ENCODE measurements around the gene PKD2L1.
"Not testable (repeated sequence)": the region's sequence is repeated elsewhere in the genome, so short reads cannot be mapped to it uniquely, and the experiment has no call there.

The PKD2L1 gene

DNA sequence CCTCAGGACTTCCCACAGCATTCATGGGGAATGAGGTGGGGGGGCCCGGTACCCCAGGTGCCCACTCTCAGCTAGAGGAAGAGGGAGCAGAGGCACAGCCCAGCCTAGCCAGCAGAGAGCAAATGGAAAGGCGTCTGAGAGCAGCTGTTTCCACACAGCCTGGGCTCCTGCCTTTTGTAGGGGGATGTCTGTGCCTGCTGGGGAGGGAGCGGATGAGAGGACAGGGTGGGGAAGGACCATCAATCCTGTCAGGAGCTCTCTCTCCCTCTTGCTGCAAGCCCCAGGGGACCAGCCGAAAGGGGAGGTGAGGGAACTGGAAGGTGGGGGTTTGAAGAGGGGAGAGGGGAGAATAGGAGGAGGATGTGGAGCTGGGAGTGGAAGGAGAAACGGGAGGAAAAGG lies at the start of gene PKD2L1:
TSS of gene PKD2L1 (minus strand) at position 150 of the 400 bp plus-strand sequence. CDS start at position 25, 125 bp downstream.
- DNase-seq: no peak

DNA sequence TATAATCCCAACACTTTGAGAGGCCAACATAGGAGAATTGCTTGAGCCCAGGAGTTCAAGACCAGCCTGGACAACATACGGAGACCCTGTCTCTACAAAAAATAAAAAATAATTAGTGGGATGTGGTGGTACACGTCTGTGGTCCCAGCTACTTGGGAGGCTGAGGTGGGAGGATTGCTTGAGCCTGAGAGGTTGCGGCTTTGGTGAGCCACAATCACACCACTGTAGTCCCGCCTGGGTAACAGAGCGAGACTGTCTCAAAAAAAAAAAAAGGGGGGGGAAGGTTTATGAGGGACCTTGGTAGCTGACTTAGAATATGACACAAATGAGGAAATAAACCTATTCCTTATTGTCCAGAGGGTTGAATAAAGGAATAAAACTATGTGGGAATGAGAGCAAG lies 47.8 kb upstream of the PKD2L1 start:
- DNase-seq: no peak

DNA sequence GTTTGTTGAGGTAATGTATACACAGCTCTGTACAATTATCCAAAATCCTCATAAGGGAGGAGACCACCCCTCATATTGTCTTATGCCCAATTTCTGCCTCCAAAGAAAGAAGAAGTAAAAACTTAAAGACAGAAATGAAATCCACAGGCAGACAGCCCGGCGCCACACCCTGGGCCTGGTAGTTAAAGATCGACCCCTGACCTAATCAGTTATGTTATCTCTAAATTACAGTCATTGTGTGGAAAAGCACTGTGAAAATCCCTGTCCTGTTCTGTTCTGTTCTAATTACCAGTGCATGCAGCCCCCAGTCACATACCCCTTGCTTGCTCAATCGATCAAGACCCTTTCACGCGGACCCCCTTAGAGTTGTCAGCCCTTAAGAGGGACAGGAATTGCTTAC lies 46.6 kb upstream of the PKD2L1 start:
- not testable (repeated sequence) for DNase-seq

DNA sequence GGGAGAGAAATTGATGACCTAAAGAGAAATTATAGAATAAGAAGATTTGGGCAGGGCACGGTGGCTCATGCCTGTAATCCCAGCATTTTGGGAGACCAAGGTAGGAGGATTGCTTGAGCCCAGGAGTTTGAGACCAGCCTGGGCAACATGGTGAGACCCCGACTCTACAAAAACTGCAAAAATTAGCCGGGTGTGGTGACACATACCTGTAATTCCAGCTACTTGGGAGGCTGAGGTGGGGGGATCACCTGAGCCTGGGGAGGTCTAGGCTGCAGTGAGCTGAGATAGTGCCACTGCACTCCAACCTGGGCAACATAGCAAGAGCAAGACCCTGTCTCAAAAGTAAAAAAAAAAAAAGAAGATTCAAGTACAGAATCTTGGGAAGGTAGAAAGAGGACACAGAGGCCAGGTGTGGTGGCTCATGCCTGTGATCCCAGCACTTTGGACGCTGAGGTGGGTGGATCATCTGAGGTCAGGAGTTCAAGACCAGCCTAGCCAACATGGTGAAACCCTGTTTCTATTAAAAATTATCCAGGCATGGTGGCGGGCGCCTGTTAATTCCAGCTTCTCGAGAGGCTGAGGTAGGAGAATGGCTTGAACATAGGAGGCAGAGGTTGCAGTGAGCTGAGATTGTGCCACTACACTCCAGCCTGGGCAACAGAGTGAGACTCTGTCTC lies 44.8 kb upstream of the PKD2L1 start:
- DNase-seq: not testable (repeated sequence)

DNA sequence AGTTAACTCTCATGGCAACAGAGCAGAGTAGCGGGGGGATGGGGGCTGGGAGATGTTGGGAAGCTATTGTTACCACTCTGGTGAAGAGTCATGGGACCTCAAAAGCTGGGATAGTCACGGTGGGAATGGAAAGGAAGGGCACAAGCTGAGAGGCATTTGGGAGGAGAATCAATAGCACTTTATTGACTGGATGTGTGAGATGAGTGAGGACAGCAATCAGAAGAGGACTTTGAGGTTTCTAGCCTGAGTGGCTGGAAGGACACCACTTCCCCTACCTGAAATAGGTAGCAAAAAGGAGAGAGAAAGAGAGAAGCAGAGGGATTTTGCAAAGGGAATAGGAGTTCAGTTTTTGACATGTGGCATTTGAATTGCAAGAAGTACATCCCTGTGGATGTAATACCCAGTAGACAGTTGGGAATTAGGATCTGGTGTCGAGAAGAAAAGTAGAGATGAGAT lies 44.2 kb upstream of the PKD2L1 start:
- peak; percentile 74 for DNase-seq

DNA sequence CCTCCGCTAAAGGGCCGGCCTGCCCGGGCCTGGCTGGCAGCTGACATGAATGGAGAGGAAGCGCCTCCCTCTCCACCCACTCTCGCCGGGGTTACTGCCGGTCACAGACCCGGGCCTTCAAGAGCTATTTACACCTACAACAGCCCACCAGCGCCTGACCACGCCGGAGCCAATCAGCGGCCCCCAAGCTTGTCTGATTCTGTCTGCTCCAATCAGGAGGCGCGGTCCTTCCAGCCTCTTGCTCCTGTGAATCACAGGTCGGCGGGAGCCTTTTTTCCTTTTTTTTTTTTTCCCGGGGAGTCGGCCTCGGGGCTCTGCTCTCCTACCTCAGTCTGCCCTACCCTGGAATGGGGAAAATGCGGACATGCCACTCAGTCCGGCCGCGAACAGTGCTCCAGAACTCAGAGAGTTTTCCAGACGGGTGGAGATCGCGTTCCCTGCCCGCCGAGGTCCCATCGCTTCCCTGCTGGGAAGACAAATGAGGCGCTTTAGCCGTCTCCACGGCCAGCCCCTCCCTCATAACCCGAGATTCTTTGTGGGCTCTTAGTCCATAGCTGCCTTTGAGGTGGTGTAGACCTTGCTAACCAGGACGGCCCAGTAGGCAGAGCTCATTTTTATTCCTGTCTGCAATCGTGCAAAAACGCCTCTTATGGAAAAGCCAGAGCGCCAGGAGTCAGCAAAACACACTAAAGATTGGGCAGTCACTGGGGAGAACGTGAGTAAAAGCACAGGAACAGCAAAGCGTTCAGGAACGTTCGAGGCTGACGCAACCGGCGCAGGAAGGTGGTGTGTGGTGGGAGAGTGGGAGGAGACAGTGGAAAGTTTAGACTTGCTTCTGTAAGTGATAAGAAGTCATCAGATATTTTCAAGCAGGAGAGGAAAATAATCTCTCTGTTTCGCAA lies 43.5 kb upstream of the PKD2L1 start:
- peak; percentile 98 for DNase-seq

DNA sequence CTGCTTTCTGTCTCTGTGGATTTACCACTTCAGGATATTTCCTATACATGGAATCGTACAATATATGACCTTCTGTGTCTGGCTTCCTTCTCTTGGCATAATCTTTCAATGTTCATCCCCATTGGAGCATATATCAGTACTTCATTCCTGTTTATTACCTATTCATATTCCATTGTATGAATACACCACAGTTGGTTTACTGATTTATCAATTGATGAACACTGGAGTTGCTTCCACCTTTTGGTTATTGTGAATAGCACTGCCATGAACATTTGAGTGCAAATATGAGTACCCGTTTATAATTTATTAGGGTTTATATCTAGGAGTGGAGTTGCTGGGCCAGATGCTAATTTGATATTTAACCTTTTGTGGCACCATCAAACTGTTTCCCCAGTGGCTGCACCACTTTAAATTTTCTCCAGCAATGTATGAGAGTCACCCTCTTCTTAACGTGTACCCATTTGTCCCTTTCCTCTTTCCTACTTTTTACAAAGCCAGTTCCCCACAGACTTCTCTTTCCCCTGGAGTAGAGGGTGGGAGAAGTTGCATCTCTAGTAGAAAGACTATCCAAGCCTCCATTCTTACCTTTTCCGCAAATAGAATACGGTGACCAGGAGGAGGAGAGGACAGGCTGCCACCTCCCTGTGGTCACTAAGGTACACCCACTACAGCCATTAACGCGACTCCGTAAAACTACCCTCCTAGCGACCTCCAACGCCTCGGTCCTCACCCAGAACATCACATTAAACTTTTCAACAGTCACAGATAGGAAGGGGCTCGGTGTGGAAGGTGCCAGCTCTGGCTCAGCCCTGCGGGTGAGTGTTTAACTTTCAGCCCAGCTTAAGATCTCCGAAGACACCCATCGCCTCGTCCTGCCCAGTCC lies 42.6 kb upstream of the PKD2L1 start:
- no peak for DNase-seq

DNA sequence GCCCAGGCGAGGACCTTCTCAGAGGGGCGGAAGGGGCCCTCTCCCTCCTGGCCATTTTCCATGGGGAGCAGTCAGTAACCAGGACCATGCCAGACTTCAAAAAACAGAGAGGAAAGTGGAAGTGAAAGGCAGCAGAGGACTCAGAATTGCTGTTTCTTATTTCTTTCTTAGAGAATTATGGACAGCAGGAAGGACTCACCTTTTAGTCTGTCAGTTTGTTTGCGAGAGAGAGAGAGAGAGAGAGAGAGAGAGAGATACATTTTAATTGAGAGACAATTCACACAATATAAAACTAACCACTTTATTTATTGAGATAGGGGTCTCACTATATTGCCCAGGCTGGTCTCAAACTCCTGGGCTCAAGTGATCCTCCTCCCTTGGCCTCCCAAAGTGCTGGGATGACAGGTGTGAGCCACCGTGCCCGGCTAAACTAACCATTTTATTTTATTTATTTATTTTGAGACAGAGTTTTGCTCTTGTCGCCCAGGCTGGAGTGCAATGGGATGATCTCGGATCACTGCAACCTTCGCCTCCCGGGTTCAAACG lies 41.5 kb upstream of the PKD2L1 start:
- no peak for DNase-seq

DNA sequence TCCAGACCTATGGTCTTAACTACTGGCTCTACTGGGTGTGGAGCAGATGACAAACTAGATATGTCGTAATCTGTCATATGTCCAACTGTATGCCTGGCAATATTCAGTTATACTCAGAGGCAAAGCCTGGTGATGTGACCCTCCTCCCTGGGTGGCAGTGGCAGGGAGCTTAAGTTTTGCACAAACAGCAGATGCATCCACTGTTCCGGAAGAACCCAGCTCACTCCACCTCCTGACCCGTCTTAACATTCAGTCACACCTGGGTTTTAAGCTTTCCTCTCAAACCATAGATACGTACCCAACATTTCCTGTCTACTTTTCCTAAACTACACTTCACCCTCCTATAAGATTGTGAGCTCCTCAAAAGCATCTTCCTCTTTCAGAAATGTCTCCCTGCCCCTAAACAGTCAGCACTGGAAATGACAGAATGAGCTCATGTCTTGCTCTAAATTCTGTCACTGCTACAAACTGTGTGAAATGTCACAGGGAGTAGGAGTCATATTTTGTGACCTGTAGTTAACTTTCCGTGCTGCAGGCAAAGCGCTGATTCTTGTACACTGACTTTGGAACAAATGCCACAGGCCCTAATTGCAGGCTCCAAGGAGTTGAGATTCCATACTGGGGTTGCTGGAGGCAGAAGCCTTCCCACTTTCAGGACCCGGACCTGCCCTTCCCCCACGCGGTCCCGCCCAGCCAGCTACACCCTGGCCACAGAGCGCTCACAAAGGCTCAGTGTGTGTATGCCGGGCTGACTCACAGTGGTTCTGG lies 40.9 kb upstream of the PKD2L1 start:
- peak; percentile 19 for DNase-seq

DNA sequence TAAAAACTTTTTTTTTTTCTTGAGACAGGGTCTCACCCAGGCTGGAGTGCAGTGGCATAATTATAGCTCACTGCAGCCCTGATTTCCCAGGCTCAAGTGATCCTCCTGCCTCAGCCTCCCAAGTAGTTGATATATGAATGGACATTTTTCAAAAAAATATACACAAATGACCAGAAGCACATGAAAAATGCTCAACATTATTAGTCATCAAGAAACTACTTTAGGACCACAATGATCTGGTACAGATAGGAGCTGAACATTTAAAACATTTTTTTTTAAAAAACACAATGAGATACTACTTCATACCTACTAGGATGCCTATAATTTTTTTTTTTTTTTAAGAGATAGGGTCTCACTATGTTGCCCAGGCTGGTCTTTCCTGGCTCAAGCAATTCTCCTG lies 38.7 kb upstream of the PKD2L1 start:
- no peak for DNase-seq

DNA sequence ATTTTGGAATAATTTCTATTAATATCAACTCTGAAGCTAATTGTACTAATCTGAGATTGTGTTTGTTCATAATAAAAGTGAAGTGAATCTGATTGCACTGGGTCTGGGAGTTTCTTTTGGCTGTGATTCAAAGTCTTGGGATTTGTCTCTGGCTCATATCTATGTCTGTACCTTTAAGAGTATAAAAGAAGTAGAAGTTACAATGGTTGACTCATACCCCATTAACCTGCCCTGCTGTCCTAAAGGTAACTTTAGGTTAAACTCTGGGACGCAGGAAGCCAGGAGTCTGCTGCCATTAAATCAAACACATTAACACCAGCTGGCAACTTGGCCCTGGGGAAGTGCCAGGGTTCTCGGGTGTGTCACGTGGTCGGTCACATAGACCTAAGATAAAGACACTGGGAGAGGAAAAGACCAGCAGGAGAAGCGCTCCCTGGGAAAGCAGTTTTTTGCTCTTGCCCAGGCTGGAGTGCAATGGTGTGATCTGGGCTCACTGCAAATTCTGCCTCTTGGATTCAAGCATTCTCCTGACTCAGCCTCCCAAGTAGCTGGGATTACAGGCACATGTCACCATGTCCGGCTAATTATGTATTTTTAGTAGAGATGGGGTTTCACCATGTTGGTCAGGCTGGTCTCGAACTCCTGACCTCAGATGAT lies 34.8 kb upstream of the PKD2L1 start:
- peak; percentile 70 for DNase-seq

DNA sequence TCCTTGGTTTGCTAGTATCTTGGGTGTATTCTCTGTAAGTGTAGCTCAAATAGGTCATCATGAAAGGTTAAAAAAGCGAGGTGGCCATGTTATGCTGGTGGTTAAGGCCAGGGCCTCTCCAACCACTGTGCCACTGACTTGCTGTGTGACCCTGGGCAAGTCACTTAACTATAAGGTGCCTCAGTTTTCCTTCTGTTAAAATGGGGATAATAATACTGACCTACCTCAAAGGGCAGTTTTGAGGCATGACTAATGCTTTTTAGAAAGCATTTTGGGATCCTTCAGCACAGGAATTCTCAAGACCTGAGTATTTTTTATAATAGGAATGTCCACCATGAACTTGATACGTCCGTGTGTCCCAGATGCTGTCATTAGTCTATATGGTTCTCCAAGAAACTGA lies 34.1 kb upstream of the PKD2L1 start:
- DNase-seq: no peak

DNA sequence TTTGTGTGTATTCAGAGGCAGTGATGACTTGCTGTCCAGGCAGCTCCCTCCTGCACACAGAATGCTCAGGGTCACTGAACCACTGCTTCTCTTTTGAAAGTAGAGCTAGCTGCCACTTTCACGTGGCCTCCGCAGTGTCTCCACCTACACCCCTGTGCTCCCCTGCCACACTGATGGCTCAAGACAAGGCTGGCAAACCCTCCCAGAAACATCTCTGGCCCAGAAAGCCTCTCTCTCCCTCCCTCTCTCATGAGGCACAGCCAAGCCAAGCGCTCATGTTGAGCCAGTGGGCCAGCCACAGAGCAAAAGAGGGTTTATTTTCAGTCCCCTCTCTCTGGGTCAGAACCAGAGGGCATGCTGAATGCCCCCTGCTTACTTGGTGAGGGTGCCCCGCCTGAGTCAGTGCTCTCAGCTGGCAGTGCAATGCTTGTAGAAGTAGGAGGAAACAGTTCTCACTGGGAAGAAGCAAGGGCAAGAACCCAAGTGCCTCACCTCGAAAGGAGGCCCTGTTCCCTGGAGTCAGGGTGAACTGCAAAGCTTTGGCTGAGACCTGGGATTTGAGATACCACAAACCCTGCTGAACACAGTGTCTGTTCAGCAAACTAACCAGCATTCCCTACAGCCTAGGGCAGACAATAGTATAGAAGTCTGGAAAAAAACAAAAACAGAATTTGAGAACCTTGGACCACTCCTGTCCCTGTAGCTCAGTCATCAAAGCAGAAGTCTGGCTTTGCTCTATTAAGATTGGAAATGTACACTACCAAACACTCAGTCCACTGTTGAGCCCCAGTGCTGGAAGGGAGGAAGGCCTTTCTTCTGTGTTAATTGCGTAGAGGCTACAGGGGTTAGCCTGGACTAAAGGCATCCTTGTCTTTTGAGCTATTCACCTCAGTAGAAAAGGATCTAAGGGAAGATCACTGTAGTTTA lies 32.8 kb upstream of the PKD2L1 start:
- no peak for DNase-seq

DNA sequence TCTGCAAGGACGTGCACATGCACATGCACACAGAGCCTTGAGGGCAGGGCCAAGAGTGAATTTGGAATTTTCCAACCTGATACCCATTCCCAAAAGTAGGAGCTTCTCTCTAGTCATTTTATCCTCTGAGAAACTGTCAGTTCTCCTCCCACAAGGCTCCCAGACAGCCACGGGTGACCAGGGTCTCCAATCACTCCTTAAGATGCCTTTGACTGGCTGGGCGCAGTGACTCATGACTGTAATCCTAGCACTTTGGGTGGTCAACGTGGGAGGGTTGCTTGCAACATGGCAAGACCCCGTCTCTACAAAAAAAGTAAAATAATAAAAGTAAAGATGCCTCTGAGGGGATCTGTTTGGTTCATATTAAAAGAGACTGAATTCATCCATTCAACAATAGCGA lies 30.2 kb upstream of the PKD2L1 start:
- no peak for DNase-seq

DNA sequence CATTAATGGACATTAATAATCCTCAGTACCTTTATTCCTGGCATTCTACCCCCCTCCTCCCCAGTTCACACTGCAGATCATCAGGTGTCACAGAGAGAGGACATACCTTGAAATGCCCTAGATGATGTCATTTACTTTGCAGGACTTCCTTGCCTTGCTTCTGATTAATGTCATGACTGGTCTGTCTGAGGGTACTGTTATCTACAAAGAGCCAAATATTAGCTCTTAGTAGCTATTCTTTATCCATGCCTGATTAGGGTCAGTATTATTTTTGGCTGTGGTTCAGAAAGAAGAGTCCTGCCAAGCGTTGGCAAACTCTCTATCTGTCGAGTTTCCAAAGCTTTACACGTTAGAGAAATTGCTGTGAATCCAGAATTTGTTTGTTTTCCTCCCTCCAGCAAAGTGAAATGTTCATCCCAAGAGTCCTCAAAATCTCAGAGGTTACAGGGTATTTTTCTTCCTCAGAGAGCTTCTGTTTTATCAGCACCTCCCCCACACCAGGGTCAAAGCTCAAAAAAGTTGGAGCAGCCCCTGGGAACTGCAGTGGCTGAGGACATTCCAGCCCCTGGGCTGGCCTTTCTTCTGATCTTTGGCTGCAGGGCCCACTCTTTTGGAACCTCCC lies 29.6 kb upstream of the PKD2L1 start:
- no peak for DNase-seq

DNA sequence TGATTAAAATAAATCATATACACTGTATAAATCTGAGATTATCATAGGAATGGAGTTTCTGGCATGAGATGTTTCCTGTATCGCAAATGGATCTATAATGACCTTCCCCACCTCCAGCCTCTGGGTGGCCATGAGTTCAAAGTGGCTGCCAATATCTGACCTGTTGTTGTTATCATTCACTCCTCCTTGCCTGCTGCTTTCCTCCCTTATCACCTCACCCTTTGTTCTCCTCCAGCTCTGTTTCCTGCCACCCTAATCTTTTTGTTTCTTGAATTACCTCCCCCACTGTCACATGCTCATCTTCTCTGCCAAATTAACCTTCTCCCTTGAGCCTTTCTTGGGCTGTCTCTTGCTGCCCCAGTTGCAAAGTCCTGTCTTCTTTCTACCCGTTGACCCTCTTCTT lies 29.0 kb upstream of the PKD2L1 start:
- DNase-seq: no peak

DNA sequence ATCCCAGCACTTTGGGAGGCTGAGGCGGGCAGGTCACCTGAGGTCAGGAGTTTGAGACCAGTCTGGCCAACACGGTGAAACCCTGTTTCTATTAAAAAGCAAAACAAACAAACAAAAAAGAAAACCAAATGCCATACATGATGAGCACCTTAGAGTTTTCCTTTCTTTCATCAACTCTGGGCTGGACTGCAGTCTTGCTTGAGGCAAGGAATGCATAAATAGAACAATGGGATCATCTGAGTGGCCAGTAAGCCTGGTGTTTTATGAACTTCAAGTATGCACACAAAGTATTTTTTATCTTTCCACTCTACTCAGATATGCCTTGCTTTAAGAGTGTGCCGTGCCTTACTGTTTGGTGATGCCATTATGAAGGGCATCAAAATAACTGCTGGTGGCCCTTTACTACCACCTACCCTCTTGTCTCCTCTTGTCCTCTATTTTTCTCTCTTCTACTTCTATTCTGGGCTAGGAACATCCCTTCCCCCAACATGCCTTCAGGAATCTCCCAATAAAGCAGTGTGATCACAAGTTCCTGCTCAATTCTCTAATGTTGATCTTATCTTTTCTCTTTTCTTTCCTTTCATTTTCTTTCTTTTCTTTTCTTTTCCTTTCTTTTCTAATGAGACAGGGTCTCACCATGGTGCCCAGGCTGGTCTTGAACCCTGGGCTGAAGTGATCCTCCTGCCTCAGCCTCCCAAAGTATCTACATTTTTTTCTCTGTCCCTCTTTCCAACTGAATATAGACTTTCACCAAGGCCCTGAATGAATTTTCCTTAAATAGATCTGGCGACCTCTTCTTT lies 27.2 kb upstream of the PKD2L1 start:
- DNase-seq: no peak

DNA sequence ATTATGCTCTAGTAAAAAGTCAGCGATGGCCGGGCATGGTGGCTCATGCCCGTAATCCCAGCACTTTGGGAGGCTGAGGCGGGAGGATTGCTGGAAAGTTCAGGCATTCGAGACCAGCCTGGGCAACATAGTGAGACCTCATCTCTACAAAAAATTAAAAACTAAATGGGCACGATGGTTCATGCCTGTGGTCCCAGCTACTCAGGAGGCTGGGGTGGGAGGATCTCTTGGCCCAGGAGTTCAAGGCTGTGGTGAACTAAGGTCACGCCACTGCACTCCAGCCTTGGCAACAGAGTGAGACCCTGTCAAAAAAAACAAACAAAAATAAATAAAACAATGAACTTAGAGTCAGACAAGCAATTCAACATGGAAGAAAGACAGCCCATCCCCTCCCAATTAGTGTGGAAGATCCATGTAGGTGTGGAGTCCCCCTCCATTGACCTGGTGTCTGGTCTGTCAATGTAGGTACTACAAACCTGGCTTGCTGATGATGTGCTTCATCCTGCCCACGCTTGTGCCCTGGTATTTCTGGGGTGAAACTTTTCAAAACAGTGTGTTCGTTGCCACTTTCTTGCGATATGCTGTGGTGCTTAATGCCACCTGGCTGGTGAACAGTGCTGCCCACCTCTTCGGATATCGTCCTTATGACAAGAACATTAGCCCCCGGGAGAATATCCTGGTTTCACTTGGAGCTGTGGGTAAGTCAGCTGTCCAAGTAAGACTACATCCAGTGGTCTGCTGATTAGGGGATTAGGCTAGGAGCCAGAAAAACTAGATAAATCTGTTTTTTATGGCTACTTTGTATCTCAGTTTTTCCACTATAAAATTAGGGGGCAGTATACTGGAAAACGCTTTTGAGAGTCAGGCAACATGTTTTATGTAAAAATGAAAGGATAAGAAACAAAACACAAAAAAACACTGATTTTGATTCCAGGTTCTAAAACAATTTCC lies 26.3 kb upstream of the PKD2L1 start:
- no peak for DNase-seq
